Keratinocyte (primary cell): ENCODE data around the gene PRSS33.

Source experiments
- CTCF ChIP-seq, 3 experiments: IDR thresholded peaks in 1 of 3; conservative IDR thresholded peaks in 1 of 3; optimal IDR thresholded peaks in 1 of 3; 2 replicates in 2 of 3; 3 replicates in 1 of 3; pipeline versions ENCODE3 to v1.5.1; 2011; ENCODE audit warnings: low read length in 3 of 3, mild to moderate bottlenecking in 3 of 3, moderate library complexity in 2 of 3, control low read depth in 1 of 3, inconsistent platforms in 1 of 3; ENCODE audit not compliant: insufficient read depth in 2 of 3; ENCODE audit errors: extremely low read depth in 1 of 3
- EZH2 ChIP-seq: IDR thresholded peaks from one replicate; pipeline ENCODE4 v1.6.1; 2012; ENCODE audit warnings: inconsistent platforms, mild to moderate bottlenecking, low read length, moderate library complexity

GRCh38 chr16:2827374-2827791, 40.0 kb upstream of the PRSS33 start:
- no peak for TF ChIP-seq CTCF (optimal IDR thresholded peaks at IDR 0.05 in 1 of 3, IDR thresholded peaks at IDR 0.05 in 1 of 3, conservative IDR thresholded peaks at IDR 0.05 in 1 of 3; ENCODE audit: extremely low read depth in 1 of 3, insufficient read depth in 2 of 3, low read length in 3 of 3)
- TF ChIP-seq EZH2: no peak
